Measurements from ENCODE around the gene AHCY.
"Not testable (repeated sequence)": the region's sequence is repeated elsewhere in the genome, so short reads cannot be mapped to it uniquely, and the experiment has no call there.

Gene AHCY

DNA sequence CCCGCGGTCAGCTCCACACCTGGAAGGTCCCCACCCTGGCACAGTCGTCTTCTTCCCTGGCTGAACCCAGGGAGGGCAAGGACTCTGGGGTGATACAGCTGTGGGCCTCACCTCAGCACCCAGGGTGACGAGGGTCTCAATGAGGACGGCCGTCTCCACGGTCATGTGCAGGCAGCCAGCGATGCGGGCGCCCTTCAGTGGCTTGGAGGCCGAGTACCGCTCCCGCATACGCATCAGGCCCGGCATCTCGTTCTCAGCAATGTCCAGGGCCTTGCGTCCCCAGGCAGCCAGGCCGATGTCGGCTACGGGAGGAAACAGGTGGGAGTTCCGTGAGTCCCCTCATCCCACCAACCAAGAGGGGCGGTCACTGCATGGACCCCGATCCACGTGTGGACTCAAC is 7.9 kb downstream of the AHCY start:
- DNase-seq = no peak

DNA sequence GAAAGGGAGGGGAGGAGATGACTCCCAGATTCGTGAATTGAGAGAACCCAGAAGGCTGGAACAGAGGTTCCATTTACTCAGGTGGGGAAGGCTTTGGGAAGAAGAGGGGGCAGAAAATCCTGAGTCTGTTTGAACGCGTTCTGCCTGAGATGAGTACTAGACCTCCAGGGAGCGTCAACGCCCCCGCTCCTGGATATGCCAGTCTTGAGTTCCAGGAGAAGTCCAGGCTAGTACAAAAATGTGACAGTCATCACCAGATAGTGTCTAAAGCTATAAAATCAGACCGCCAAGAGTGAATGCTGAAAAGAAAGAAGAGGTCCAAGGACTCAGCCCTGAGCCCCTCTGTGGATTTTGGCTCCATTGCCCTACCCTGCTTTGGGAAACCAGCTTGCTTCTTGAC is 8.6 kb downstream of the AHCY start:
- DNase-seq = no peak

DNA sequence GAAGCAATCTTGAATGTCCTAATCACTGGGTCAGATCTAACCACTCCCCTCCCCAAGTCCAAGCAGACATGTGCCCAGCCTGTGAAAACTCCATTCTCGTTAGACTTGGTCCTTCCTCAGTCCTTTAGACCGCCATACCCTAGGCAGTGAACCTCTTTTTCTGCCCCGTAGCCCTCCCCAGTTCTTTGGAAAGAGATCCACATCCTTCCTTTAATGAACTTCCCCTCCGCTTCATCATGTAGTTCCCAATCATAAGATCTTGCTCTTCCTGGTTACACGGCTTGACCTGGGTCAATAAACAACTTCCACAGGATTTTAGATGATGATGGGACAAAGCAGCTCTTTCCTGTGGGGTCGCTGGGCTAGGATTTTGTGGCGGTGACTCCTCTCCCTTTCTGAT is 9.6 kb downstream of the AHCY start:
- DNase-seq = no peak

DNA sequence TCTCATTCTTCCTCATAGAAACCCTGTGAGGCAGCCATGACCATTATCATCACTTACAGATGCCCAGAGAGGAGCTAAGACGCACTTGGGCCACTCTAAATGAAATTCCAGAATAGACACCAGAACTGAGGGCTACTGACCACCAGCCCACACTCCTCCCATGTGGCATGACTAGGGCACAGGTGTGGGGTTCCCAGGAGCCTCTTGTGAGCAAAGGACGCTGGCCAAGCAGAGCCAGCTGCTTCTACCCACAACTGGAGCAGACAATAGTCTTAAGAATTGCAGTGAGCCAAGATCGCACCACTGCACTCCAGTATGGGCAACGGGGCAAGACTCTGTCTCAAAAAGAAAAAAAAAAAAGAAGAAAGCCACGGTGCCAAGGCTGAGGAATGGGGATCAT is 10.0 kb downstream of the AHCY start:
- DNase-seq = no peak

DNA sequence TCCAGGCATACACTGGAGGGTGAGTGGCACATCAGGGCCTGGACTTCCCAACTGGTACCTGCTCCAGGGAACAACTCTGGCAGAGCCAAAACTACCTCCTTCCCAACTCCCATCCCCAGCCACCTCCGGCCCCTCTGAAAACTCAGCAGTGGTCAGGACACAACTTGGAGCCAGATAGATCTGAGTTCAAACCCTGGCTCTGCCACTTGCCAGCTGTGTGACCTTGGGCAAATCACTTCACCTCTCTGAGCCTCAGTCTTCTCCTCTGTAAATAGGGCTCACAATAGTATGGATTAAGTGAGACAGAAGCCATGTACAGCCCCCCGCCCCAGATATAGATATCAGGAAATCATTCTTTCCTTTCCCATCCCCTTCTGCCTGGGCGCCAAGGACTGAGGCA is 10.7 kb downstream of the AHCY start:
- DNase-seq = no peak

DNA sequence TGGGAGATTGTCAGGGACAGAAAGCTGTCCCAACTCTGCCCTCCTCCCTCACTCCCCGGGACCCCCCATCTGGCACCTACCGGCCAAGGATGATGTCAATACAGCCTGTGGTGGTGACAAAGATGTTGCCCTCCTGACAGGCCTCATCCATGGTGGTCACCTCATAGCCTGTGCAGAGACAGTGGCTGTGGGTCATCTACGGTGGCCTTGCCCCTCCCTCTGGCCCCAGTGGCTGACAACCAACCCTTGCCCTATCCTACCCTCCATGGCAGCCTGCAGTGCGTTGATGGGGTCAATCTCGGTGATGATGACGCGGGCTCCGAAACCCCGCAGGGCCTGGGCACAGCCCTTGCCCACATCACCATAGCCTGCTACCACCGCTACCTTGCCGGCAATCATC is 12.7 kb downstream of the AHCY start:
- DNase-seq = no peak

DNA sequence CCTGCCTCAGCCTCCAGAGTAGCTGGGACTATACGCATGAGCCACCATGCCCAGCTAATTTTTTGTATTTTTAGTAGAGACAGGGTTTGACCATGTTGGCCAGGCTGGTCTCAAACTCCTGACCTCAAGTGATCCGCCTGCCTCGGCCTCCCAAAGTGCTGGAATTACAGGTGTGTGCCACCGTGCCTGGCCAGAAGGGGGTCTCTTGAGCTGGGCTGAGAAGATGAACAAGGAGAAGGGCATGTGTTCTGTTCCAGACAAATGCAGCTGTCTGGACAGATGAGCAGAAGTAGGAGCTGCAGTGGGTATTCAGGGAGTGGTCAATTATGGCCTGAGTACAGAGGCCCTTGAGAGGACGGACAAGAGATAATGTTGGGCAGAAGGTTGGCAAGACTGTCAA is 15.7 kb downstream of the AHCY start:
- DNase-seq = not testable (repeated sequence)

DNA sequence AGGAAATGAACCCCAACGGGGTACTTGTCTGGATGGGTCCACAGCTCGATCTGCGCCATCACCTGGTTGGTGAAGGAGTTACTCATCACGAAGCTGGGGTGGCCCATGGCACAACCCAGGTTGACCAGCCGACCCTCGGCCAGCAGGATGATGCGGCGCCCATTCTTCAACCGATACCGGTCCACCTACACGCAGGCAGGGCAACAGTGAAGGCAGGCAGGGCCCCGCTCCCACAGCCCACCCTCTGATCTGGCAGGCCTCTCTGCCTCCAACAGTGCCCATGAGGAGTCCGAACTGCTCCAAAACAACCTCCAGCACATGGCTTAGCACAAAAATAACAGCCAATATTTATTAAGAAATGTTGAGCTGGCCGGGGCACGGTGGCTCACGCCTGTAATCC is 17.7 kb downstream of the AHCY start:
- DNase-seq = no peak

DNA sequence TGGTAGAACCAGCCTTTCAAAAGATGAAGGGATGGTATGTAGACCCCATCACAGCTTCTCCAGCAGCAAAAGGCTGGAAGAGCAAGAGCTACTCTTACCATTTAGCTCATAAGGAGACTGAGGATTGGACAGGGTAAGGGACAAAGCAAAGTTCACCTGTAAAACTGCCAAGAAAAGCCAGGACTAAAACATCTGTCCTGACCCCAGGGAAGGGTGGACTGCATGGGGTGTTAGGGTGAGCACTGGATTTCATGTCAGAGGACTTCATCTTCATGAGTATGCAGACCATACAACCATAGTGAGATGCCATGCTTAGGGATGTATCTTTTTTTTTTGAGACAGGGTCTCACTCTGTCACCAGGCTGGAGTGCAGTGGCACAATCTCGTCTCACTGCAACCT is 19.3 kb downstream of the AHCY start:
- DNase-seq = no peak

DNA sequence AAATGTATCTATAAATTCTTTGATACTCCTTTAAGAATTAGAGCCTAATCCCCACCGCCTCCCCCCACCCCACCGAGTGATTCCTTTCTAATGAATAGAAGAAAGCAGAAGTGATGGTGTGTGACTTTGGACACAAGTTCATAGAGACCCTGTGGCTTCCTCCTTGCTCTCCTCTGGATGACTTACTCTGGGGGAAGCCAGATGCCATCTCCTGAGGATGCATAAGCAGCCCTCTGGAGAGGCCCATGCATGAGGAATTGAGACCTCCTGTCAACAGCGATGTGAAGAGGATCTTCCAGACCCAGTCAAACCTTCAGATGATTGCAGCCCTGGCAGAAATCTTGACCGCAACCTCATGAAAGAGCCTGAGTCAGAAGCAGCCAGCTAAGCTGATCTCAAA is 21.1 kb downstream of the AHCY start:
- DNase-seq = no peak

DNA sequence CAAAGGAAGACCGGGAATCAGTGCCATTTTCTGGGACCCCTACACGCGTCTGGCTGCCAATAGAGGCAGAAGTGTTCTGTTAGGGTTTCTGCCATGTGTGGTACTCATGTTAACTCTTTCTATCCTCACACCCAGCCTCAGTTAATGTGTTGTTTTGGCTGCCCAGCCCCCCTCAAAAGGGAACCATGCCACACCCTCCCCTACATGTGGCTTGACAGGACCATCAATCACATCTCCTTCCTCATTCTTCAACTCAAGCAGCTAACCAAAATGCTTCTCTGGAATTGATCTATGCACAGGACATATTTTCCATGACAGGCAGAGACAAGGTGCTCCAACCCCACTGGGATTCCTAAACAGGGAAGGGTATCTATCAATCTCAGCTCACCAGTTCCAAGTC is 22.0 kb downstream of the AHCY start:
- no peak for DNase-seq

DNA sequence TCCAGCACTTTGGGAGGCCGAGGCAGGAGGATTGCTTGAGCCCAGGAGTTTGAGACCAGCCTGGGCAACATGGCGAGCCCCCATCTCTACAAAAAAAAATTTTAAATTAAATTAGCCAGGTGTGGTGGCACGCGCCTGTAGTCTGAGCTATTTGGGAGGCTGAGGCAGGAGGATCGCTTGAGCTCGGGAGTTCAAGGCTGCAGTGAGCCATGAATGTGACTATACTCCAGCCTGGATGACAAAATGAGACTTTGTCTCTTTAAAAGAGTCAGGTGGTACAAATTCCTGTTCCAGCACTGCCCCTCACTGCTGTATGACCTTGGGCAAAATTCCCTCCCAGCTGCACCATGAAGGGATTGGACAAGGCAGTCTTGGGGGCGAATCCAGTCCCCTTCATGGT is 28.5 kb downstream of the AHCY start:
- no peak for DNase-seq

DNA sequence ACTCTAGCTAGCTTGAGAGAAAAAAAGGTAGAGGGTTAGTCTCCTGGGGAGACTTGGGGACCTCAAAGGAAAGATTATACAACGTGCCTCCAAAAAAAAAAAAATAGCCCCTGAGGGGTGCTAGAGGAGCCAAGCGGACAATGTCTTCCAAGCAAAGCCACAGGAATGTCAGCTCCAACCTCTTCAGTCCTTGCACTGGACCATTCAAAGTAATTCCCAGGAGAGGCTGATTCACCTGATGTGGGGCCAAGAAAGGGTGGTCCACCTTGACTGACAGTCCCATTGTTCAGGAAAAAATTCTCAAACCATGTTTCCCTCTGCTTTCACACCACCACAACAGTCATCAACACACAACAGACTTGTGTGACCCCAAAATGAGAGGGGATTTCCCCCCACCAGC is 31.2 kb downstream of the AHCY start:
- no peak for DNase-seq

DNA sequence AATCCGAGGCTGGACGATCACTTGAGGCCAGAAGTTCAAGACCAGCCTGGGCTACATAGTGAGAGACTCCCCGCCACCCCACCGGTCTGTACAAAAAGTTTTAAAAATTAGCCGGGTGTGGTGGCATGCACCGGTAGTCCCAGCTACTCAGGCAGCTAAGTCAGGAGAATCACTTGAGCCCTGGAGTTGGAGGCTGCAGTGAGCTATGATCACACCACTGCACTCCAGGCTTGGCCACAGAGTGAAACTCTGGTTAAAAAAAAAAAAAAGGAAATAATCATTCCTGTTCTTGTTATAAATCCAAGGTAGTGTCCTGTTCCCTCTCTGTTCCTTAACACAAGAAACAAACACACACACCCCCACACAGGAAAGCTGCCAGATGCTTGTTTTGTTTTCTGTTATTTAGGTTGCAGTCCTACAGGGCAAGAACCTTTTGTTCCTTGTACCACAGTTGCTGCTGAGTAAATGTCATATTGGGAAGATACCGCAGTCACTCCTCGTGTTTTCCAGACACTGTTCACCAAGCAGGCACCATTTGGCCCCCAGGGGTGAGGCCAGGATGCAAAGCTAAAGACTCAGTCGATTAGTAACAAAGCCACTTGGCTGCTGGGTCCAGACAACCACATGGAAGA is 33.0 kb downstream of the AHCY start:
- no peak for DNase-seq

DNA sequence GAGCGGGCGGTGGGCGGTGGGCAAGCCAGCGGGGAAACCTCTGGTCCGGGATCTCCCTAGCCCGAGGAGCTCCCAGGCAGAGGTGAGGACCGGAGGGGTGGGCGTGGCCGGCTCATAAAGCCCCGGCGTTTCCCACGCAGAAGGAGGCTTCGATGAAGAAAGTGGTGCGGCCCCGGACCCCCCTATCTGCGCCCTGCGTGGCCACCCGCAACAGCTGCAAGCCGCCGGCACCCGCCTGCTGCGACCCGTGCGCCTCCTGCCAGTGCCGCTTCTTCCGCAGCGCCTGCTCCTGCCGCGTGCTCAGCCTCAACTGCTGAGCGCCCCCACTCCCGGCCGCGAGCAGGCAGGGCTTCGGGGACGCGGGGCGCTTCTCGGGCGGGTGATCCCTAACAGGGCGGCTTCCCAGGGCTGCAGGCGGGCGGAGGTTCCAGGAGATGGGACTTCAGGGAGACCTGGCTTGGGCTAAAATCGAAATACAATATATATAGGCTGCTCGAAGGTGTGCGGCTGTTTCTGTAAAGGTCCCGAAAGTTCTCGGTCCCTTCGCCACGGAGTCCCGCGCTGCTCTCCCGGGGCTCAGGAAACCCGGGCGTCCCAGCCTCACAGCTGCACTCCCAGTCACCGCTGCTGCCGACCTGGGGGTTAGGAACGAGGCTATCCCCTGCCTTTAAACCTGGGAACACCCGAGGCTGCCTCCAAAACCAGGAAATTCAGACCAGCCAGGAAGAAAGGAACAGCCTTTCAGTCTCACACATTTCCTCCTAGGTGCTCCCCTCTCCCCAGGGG is 34.1 kb downstream of the AHCY start:
- DNase-seq = no peak

DNA sequence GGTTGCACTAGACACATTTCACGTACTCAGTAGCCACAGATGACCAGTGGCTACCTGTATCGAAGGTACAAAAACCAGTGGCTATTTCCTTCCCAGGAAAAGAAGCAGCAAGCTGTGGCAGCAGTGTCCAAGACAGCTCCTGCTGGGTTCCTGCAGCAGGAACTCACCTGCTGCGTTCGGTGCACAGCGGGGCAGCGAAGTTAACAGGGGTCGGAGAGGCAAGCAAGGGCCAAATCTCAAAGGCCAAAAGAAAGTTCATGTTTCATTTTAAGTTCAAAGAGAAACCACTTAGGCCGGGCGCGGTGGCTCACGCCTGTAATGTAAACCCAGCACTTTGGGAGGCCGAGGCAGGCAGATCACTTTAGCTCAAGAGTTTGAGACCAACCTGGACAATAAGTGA is 35.0 kb downstream of the AHCY start:
- no peak for DNase-seq

DNA sequence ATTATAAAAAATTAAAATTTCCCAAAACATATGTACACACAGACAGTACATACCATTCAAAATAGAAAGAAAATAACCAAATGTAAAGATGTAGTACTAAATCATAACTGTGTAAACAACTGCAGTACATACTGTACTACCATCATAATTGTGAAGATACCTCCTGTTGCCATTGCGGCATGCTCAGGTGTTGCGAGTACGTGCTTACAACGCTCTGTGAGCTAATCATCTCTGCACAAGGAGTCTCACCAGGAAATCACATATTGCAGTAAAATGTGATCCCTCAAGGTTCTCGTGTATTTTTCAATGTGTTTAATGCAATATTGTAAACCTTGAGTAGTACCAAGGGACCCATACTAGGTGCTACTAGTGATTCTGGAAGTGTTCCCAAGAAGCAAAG is 39.0 kb downstream of the AHCY start:
- no peak for DNase-seq

DNA sequence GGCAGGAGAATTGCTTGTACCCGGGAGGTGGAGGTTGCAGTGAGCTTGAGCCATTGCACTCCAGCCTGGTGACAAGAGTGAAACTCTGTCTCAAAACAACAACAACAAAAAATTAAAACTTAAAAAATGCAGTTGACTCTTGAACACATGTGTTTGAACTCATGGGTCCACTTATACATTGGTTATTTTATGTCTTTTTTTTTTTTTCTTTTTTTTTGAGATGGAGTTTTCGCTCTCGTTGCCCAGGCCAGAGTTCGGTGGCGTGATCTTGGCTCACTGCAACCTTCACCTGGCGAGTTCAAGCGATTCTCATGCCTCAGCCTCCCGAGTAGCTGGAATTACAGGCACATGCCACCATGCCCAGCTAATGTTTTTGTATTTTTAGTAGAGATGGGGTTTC is 39.7 kb downstream of the AHCY start:
- not testable (repeated sequence) for DNase-seq

DNA sequence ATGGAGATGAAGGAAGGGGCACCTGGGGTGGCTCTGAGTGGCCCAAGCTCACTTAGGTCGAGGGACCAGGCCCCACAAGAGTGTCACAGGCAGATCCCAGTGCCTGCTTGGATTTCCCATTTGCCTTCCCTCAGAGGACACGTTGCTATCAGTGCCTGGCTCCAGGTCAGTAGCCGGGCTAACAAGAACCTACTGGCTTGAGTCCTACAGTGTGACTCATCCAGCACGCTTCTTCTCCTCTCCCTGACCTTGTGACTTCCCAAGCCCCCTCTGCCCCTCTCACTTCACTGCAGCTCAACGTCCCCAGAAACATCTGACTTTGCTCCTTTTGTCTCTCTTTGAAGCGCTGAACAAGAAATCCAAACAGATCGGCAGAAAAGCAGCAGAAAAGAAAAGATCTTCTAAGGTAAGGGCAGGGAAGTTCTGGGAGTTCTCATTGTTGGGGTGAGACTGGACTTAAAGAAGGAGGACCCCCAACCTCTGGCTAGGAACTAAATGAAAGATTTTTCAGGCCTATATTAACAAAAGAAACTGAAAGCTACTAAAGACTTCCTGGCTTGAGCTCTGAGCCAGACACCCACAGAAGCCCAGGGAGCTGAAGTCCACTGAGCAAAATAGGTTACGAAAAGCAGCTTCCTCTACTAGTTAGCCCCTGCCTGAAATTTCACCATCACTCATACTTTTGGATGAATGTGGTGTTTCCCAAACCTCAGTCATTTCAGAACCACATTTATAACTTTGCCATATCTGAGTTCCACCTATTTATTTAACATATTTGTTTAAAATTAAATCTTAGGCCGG is 40.5 kb downstream of the AHCY start:
- DNase-seq = no peak

DNA sequence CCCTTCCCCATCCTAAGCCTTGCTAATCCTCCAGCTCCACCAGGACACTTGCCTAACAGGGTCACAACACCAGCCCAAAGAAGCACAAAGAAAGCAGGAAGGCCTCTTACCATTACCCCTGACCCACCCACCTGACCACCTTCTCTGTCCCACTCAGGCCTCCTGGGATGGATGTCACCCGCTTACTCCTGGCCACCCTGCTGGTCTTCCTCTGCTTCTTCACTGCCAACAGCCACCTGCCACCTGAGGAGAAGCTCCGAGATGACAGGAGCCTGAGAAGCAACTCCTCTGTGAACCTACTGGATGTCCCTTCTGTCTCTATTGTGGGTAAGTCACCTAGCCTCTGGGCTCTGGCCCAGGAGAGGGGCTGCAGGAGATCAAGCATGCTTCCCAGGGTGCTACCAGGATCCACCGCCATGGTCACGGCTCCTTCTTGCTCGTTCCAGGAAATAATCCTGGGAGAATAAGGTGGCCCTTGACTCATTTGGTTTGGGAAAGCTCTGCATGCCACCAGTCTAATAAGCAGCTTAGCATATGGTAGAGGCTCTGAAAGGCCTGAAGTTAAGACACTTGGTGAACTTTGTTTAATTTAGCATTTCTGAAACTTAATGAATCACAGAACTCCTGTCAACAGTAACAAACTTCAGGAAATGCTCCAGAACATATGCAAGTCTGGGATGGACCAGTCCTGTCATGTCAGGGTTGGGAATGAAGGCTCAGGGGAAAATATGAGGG is 42.8 kb downstream of the AHCY start:
- no peak for DNase-seq

DNA sequence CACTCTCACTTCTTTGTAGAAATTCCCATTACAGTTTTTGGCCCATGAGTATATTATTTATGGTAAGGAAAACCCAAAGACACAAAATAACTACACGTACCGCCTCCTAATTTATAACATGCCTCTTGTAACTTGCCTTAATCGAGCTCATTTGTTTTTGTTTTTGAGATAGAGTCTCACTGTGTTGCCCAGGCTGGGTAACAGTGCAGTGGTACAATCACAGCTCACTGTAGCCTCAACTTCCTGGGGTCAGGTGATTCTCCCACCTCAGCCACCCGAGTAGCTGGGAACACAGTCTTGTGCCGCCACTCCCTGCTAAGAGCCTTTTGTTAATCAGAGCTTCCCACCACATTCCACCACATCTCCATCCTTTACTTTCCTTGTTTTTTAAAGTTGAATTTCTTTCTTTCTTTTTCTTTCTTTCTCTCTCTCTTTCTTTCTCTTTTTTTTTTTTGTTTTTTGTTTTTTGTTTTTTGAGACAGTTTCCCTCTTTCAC is 46.5 kb downstream of the AHCY start:
- no peak for DNase-seq

DNA sequence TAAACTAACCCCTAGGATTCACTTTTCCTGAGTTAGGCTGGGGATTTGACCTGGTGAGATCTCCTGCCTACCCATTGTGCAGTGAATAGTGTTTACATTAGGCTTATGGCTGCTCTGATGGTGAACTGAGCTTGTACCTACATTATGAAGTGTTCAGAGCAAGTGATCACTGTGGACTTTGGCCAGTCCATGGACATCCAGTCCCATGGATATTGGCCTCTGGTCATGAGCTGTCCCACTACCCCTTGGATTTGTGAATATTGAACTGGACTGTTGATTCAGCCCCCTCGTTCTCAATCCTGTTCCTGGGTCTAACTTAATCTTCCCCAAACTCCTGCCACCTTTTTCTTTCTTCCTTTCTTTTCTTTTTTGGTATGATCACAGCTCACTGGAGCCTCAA is 48.2 kb downstream of the AHCY start:
- no peak for DNase-seq

DNA sequence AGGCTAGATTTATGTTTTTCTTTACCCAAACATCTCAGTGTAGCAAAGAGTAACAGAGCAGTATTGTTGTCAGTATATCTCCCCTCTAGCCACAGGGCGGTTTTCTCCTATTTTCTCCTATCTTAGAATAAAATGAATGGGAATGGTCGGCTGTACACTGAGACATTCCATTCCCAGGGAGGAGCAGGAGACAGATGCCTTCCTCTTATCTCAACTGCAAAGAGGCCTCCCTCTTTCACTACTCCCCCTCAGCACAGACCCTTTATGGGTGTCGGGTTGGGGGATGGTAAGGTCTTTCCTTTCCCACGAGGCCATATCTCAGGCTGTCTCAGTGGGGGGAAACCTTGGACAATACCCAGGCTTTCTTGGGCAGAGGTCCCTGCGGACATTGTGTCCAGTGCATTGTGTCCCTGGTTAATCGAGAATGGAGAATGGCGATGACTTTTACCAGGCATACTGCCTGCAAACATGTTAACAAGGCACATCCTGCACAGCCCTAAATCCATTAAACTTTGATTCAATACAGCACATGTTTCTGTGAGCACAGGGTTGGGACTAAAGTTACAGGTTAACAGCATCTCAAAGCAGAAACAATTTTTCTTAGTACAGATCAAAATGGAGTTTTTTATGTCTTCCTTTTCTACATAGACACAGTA is 50.6 kb downstream of the AHCY start:
- not testable (repeated sequence) for DNase-seq

Measured in activated CD4-positive, CD25-positive, alpha-beta regulatory T cell treated with anti-CD3 and anti-CD28 coated beads, Interleukin-2, amount 50 U/mL, for 72 hours (primary cell).